MM.1S (cell line): ENCODE results near the gene HSPB6.

Source experiments
- EZH2phosphoT487 ChIP-seq: fragments of 300-600 bp; sonication (generic); IDR thresholded peaks from 2 replicates; pipeline ENCODE4 v1.6.1; 2018; ENCODE audit warnings: antibody characterized with exemption, low read length
- TF ChIP-seq, protein P1 (sequence below): fragments of 300-600 bp; sonication (generic); IDR thresholded peaks from 2 replicates; pipeline ENCODE4 v1.5.1; 2016; ENCODE audit warnings: antibody characterized with exemption, low read length, mixed read lengths

DNA sequence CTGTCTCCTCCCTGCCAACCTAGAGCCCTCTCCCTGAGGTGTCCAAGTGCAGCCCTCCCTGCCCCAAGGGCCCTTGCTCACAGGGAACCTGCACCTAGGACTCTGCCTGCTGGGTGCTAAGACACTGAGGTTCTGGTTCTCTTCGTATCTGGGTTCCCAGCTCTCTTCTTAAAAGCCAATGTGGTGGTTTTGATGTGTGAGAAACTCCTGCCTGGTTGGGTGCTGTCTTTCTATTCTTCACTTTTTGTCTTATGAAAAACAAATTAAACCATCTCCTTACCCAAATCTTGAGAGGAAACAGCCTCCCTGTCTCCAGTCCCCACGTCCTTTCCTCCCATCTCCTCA, 43.4 kb downstream of the HSPB6 start:
- TF ChIP-seq, protein P1, sequence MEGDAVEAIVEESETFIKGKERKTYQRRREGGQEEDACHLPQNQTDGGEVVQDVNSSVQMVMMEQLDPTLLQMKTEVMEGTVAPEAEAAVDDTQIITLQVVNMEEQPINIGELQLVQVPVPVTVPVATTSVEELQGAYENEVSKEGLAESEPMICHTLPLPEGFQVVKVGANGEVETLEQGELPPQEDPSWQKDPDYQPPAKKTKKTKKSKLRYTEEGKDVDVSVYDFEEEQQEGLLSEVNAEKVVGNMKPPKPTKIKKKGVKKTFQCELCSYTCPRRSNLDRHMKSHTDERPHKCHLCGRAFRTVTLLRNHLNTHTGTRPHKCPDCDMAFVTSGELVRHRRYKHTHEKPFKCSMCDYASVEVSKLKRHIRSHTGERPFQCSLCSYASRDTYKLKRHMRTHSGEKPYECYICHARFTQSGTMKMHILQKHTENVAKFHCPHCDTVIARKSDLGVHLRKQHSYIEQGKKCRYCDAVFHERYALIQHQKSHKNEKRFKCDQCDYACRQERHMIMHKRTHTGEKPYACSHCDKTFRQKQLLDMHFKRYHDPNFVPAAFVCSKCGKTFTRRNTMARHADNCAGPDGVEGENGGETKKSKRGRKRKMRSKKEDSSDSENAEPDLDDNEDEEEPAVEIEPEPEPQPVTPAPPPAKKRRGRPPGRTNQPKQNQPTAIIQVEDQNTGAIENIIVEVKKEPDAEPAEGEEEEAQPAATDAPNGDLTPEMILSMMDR = no peak
- TF ChIP-seq EZH2phosphoT487 = no peak
